Measurements from ENCODE around the gene PTMS.
A peak's percentile ranks its signal among the peaks of the same experiment; 100 is the strongest.

PTMS gene

DNA sequence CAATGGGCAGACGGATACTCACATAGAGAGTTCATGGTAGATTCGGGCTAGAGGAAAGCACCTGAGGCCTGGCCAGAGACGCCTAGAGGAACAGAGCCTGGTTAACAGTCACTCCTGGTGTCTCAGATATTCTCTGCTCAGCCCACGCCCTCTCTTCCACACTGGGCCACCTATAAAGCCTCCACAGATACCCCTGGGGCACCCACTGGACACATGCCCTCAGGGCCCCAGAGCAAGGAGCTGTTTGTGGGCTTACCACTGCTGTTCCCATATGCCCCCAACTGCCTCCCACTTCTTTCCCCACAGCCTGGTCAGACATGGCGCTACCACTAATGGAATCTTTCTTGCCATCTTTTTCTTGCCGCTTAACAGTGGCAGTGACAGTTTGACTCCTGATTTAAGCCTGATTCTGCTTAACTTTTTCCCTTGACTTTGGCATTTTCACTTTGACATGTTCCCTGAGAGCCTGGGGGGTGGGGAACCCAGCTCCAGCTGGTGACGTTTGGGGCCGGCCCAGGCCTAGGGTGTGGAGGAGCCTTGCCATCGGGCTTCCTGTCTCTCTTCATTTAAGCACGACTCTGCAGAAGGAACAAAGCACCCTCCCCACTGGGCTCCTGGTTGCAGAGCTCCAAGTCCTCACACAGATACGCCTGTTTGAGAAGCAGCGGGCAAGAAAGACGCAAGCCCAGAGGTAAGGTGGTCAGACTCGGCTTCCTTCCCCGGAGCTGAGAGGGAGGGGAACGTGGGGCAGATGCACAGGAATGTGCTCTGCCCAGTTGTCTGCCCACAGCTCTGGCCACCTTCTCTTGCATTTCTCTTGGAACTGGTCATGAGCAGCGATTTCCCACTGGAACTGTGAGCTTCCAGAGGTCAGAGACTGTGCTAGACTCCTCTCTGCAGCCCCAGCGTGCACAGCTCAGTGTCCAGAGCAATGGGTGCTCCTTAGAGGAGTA, 23.1 kb downstream of the PTMS start, which contains the start of gene CD4:
TSS of gene CD4 (plus strand) at position 557 of the 953 bp plus-strand sequence. CDS start 10,611 bp downstream, outside the sequence.
- DNase-seq (ENCODE audit: low read depth) = no peak

GRCh38 chr12:6790496-6791150, 24.5 kb downstream of the PTMS start:
- no peak for DNase-seq (ENCODE audit: low read depth)

DNA sequence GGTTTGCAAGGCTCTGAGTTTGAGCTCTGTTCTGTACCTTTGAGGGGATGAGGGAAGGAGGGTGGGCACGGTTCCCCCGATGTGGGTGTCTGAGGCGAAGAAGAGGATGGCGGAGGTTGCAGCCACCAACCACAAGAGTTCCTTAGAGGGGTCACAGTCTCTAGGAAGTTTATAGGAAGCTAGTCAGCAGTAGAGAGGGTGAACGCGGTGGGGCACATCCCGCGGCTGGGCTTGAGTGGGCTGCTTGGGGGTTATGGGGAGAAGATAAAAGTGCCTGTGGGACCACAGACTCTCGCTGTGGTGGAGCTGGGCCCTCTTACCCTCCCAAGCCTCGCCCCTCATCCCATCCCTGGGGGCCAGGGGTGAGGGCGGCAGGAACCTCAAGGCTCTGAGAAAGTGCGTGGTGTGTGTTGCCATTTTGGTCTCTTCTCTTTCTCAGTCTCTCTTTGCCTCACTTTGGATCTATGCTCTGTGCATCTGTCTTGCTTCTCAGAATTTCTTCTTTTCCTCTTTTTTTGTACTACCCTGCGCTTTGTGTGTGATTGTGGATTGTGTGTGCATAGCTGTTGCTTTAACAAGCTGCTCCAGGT, 25.9 kb downstream of the PTMS start:
- no peak for DNase-seq (ENCODE audit: low read depth)

GRCh38 chr12:6792522-6793201, 26.5 kb downstream of the PTMS start:
- DNase-seq (ENCODE audit: low read depth) = no peak

DNA sequence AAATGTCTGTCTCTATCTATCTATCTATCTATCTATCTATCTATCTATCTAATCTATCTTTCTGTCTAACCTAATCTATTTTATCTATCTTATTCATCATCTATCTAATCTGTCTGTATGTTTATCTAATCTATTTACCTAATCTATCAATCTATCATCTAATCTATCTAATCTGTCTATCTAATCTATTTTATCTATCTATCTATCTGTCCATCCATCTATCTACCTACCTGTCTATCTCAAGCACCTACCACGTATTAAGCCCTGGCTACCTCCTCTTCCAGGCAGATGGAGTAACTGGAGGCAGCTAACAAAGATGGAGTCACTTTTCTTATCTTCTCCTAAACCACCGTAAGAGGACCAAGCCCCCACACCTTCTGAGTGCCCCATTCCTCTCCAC, 28.9 kb downstream of the PTMS start:
- DNase-seq (ENCODE audit: low read depth) = no peak

DNA sequence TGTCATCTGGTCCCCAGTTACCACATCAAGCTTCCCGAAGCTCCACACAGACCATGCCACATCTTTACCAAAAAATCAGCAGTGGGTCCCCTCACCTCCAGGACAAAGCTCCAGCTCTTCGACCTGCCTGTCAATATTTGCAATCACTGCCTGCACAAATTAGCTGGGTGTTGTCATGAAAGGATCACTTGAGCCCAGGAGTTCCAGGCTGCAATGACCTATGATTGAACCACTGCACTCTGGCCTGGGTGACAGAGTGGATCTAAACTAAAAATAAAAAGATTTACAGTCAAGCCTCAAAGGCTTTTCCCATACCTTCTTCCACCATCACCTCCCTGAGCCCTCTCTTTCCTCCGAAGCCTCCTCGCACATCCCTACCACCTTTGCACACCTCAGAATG, 30.4 kb downstream of the PTMS start:
- DNase-seq (ENCODE audit: low read depth) = no peak

DNA sequence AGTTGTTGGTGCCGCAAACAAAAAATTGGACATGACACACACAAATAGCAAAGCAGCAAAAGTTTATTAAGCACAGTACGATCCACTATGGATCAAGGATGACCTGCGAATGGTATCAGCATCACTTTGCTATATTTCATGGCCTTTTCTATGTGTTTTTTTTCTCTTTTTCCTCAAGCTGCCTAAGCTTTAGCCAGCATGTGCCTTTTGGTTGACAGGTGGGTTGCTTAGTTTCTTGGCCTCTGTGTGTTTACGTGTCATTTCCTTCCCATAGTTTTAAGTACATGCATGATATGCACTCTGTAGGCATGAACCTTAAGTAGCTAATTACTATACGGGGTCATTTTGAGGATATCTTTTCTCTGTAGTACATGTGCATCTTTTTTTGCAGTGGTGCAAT, 33.0 kb downstream of the PTMS start:
- DNase-seq (ENCODE audit: low read depth) = no peak

- DNase-seq (ENCODE audit: low read depth) = peak; percentile 29
Observed at GRCh38 chr12:6807170-6807569, 41.0 kb downstream of the PTMS start.

DNA sequence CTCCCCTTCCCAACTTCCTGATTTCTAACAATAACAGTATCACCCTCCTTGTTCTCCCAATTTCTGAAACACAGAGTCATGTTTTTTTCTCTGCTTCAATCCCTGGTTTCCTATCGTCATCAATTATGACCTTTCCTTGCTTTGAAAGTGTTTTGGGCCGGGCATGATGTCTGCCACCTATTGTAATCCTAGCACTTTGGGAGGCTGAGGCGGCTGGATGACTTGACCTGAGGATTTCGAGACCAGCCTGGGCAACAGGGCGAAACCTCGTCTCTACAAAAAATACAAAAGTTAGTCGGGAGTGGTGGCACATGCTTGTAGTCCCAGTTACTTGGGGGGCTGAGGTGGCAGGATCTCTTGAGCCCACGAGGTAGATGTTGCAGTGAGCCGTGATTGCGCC, 42.9 kb downstream of the PTMS start:
- no peak for DNase-seq (ENCODE audit: low read depth)

DNA sequence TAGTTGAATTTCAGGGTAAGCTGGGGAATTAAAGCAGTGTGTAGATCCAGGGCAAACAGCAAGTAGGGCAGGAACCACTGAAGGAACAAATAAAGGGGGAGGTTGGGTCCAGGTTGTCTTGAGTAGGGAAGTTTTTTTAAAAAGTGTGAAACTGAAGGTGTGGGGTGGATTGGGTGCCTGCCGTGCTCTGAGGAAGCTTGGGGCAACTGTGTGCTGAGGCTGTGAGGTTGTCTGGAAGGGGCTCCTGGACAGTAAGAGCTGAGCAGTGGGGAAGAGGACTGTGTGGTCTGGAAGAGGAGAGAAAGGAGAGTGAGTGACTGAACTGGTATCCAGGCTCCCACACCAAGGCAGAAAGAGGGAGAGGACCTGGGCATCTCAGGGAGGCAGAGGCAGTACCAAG, 44.6 kb downstream of the PTMS start:
- DNase-seq (ENCODE audit: low read depth) = no peak

- DNase-seq (ENCODE audit: low read depth) = no peak
Observed at GRCh38 chr12:6813363-6813762, 47.2 kb downstream of the PTMS start.

DNA sequence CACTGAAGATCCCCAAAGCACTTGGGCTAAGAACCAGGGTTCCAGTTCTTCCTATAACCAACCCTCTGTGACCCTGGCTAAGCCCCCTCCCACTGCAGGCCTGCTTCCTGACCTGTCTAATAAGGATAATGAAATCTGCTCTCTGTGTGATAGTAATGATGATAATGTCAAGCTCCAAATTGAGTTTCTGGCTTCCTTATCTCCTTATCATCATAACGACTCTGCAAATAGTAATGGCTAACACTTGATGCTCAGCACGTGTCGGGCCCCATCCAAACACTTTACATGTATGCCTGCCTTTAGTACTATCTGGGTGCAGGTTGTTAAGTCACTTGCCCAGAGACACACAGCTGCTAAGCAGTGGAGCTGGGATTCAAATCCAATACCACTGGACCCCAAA, 50.4 kb downstream of the PTMS start:
- no peak for DNase-seq (ENCODE audit: low read depth)

- no peak for DNase-seq (ENCODE audit: low read depth)
Observed at GRCh38 chr12:6817098-6817497, 50.9 kb downstream of the PTMS start.

- DNase-seq (ENCODE audit: low read depth) = no peak
Observed at GRCh38 chr12:6817662-6818157, 51.5 kb downstream of the PTMS start.

DNA sequence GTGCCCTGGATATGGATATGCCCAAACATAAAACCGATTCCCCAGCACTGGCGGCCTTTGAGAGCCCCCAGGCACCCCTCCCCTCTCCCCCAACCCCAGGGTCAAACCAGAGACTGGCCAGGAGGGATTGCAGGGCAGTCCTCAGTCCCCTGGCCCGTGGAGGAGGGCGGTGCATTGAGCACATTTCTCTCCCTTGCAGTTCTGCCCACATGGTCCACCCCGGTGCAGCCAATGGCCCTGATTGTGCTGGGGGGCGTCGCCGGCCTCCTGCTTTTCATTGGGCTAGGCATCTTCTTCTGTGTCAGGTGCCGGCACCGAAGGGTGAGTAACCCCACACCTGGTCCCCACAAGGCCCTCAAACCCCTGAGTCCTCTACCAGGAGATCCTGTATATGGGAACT, 52.1 kb downstream of the PTMS start:
- no peak for DNase-seq (ENCODE audit: low read depth)

GRCh38 chr12:6818645-6819044, 52.5 kb downstream of the PTMS start:
- no peak for DNase-seq (ENCODE audit: low read depth)

- peak; percentile 50 for DNase-seq (ENCODE audit: low read depth)
Observed at GRCh38 chr12:6819106-6820030, 53.2 kb downstream of the PTMS start.

- DNase-seq (ENCODE audit: low read depth) = no peak
Observed at GRCh38 chr12:6820166-6820565, 54.0 kb downstream of the PTMS start.
